GM23338 (cell line): ENCODE results near the gene RTEL1. TPM values are rescaled to one million over a fixed set of nuclear protein-coding genes. Genes with fewer than 3 reads are reported as not detected.

Experiments used
- ATAC-seq: fragments of 200-7000 bp; cut with Tn5 transposase; 3 replicates; pipeline ENCODE4 v1.9.1; 2020
- DNase-seq: peaks from one replicate; pipeline ENCODE4 v3.0.0-alpha.2; 2015; ENCODE audit warnings: low spot score
- H2AFZ ChIP-seq: fragments of 200-600 bp; sonication (generic); 2 replicates; pipeline ENCODE4 v1.8.0; 2016; ENCODE audit warnings: antibody characterized with exemption, mild to moderate bottlenecking, moderate library complexity
- H3F3A ChIP-seq: fragments of 200-600 bp; sonication (generic); replicated peaks from 2 replicates; pipeline ENCODE4 v1.8.0; 2017; ENCODE audit warnings: antibody characterized with exemption, mixed run types, low read depth
- H3K27ac ChIP-seq: fragments of 200-600 bp; sonication (generic); 2 replicates; pipeline ENCODE4 v1.6.1; 2016; ENCODE audit warnings: low read depth
- H3K27me3 ChIP-seq: fragments of 200-600 bp; sonication (generic); 2 replicates; pipeline ENCODE4 v1.8.0; 2016; ENCODE audit warnings: mild to moderate bottlenecking, mixed run types, moderate library complexity; ENCODE audit not compliant: insufficient read depth
- H3K36me3 ChIP-seq: fragments of 200-600 bp; sonication (generic); 2 replicates; pipeline ENCODE4 v1.8.0; 2016; ENCODE audit warnings: mild to moderate bottlenecking; ENCODE audit not compliant: insufficient read depth
- H3K4me1 ChIP-seq: fragments of 200-600 bp; sonication (generic); 2 replicates; pipeline ENCODE4 v1.8.0; 2016; ENCODE audit warnings: mild to moderate bottlenecking, moderate library complexity; ENCODE audit not compliant: insufficient read depth
- H3K4me2 ChIP-seq: fragments of 200-600 bp; sonication (generic); 2 replicates; pipeline ENCODE4 v1.7.1; 2017; ENCODE audit warnings: mixed run types
- H3K4me3 ChIP-seq: fragments of 200-600 bp; sonication (generic); 2 replicates; pipeline ENCODE4 v1.6.1; 2016; ENCODE audit warnings: mixed run types
- H3K79me2 ChIP-seq: fragments of 200-600 bp; sonication (generic); replicated peaks from 2 replicates; pipeline ENCODE4 v1.8.0; 2017; ENCODE audit warnings: mild to moderate bottlenecking; ENCODE audit not compliant: insufficient read depth
- H3K9me2 ChIP-seq: fragments of 200-600 bp; sonication (generic); 2 replicates; pipeline ENCODE4 v1.8.0; 2017; ENCODE audit not compliant: insufficient read depth
- H4K20me1 ChIP-seq: fragments of 200-600 bp; sonication (generic); replicated peaks from 2 replicates; pipeline ENCODE4 v1.8.0; 2017; ENCODE audit warnings: mild to moderate bottlenecking; ENCODE audit not compliant: insufficient read depth
- H3K27ac Mint-ChIP-seq: 2 replicates; pipeline ENCODE4 v1.8.0; 2020; ENCODE audit warnings: inconsistent platforms, mild to moderate bottlenecking, moderate library complexity, mixed read lengths
- H3K27me3 Mint-ChIP-seq: 3 replicates; pipeline ENCODE4 v1.8.0; 2022; ENCODE audit warnings: low read depth, mild to moderate bottlenecking, moderate library complexity, mixed read lengths, inconsistent platforms; ENCODE audit not compliant: insufficient read depth, poor library complexity
- H3K36me3 Mint-ChIP-seq: 3 replicates; pipeline ENCODE4 v1.8.0; 2021; ENCODE audit warnings: low read depth, mild to moderate bottlenecking, inconsistent platforms, moderate library complexity, mixed read lengths
- H3K4me1 Mint-ChIP-seq: 3 replicates; pipeline ENCODE4 v1.8.0; 2020; ENCODE audit warnings: mild to moderate bottlenecking, inconsistent platforms, mixed read lengths
- H3K4me3 Mint-ChIP-seq: 3 replicates; pipeline ENCODE4 v1.8.0; 2021; ENCODE audit warnings: moderate library complexity, mild to moderate bottlenecking, inconsistent platforms, mixed read lengths
- H3K9me3 Mint-ChIP-seq: 3 replicates; pipeline ENCODE4 v1.8.0; 2020; ENCODE audit warnings: moderate library complexity, mild to moderate bottlenecking, inconsistent platforms, mixed read lengths
- CREB1 ChIP-seq: fragments of 250-450 bp; sonication (Bioruptor Pico); IDR thresholded peaks from 2 replicates; pipeline ENCODE4 v1.5.0; 2020; ENCODE audit warnings: low read depth, mild to moderate bottlenecking, moderate library complexity
- ETS1 ChIP-seq: IDR thresholded peaks from 2 replicates; pipeline ENCODE4 v1.6.1; 2016; ENCODE audit warnings: antibody characterized with exemption
- EZH2 ChIP-seq: fragments of 200-600 bp; sonication (generic); IDR thresholded peaks from one replicate; pipeline ENCODE4 v1.8.0; 2017; ENCODE audit warnings: antibody characterized with exemption, mild to moderate bottlenecking, low read depth; ENCODE audit not compliant: unreplicated experiment
- EZH2phosphoT487 ChIP-seq: fragments of 200-600 bp; sonication (generic); IDR thresholded peaks from one replicate; pipeline ENCODE4 v1.8.1; 2018; ENCODE audit warnings: antibody characterized with exemption; ENCODE audit not compliant: unreplicated experiment
- POLR2AphosphoS5 ChIP-seq: IDR thresholded peaks from 2 replicates; pipeline ENCODE4 v1.6.1; 2016; ENCODE audit warnings: antibody characterized with exemption, low read depth
- STAT1 ChIP-seq: IDR thresholded peaks from one replicate; pipeline ENCODE4 v1.6.1; 2016; ENCODE audit warnings: antibody characterized with exemption; ENCODE audit not compliant: unreplicated experiment
- ZNF114 ChIP-seq: fragments of 250-450 bp; sonication (Bioruptor Pico); IDR thresholded peaks from 2 replicates; pipeline ENCODE4 v1.5.0; 2020; ENCODE audit warnings: mild to moderate bottlenecking, moderate library complexity
- ZNF331 ChIP-seq: fragments of 250-450 bp; sonication (Bioruptor Pico); IDR thresholded peaks from 2 replicates; pipeline ENCODE4 v1.5.0; 2020; ENCODE audit warnings: low read depth, mild to moderate bottlenecking, moderate library complexity
- long read RNA-seq: library from polyadenylated mRNA; unstranded; transcript quantifications from one replicate; pipeline ENCODE4 v2.0.0, GENCODE V29; 2020; ENCODE audit not compliant: unreplicated experiment
- polyA plus RNA-seq: library from polyadenylated mRNA; unstranded; fragments of >200 nt; fragmentation: Nextera tagmentation; extraction: Ambion mirVana; gene quantifications from 2 replicates; pipeline ENCODE4 v1.2.1, GENCODE V29; 2016
- total RNA-seq: library from RNA; depleted of rRNA; stranded (reverse); fragments of >200 nt; shearing (Covaris generic); gene quantifications from 2 replicates; pipeline ENCODE4 v1.2.3, GENCODE V29; 2014; rRNA removed
- TF ChIP-seq, protein P1 (sequence below), 2 experiments: fragments of 200-600 bp in 1 of 2; sonication (generic) in 1 of 2; conservative IDR thresholded peaks; 2 replicates each; pipeline versions ENCODE4 v1.5.1 to v1.6.1; 2016 to 2017; ENCODE audit warnings: antibody characterized with exemption in 2 of 2, low read depth in 2 of 2, mild to moderate bottlenecking in 2 of 2, moderate library complexity in 1 of 2
- TF ChIP-seq, protein P2 (sequence below): IDR thresholded peaks from one replicate; pipeline ENCODE4 v1.6.1; 2018; ENCODE audit warnings: antibody characterized with exemption; ENCODE audit not compliant: unreplicated experiment

The RTEL1 gene
- total RNA-seq (26.5 and 34.5 TPM in 2 replicates), polyA plus RNA-seq (13.5 and 14.2 TPM in 2 replicates)
- long read RNA-seq, partial matches to known transcripts = 1 of 2 reads
- long read RNA-seq, other reads (novel, unspliced or antisense) = 1 of 2 reads

GRCh38 chr20:63657937-63658748 lies at the start of gene RTEL1:
Gene RTEL1 (plus strand): TSS chr20:63658312. CDS start chr20:63659403, 1,091 bp downstream.
- Histone ChIP-seq H4K20me1 (no peaks in the 10 kb centered on the region; the same call in 1 of the 2 replicates), H3K9me2 (no peaks in the 10 kb centered on the region), H3K36me3 (no peaks in the 10 kb centered on the region), H3K79me2 (peaks cover 8% of the 10 kb centered on the region), H3K4me2 (peak within 1 kb of the TSS; percentile 95), H2AFZ (peak within 1 kb of the TSS; percentile 99), H3K4me1 (peaks cover 16% of the 10 kb centered on the region), H3K27me3 (no peaks in the 10 kb centered on the region), H3K4me3 (peak within 1 kb of the TSS; percentile 99), H3K27ac (peak within 1 kb of the TSS; percentile 80), H3F3A (peaks cover 4% of the 10 kb centered on the region; the same call in 1 of the 2 replicates)
- TF ChIP-seq, protein P1, sequence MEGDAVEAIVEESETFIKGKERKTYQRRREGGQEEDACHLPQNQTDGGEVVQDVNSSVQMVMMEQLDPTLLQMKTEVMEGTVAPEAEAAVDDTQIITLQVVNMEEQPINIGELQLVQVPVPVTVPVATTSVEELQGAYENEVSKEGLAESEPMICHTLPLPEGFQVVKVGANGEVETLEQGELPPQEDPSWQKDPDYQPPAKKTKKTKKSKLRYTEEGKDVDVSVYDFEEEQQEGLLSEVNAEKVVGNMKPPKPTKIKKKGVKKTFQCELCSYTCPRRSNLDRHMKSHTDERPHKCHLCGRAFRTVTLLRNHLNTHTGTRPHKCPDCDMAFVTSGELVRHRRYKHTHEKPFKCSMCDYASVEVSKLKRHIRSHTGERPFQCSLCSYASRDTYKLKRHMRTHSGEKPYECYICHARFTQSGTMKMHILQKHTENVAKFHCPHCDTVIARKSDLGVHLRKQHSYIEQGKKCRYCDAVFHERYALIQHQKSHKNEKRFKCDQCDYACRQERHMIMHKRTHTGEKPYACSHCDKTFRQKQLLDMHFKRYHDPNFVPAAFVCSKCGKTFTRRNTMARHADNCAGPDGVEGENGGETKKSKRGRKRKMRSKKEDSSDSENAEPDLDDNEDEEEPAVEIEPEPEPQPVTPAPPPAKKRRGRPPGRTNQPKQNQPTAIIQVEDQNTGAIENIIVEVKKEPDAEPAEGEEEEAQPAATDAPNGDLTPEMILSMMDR (conservative IDR thresholded peaks at IDR 0.05; ENCODE audit: low read depth in 2 of 2) = no peak
- TF ChIP-seq ZNF331 (CRISPR knock-in tag) (no peak), ZNF114 (CRISPR knock-in tag) (no peak), CREB1 (CRISPR knock-in tag) (peak; percentile 72), POLR2AphosphoS5 (peak; percentile 53), ETS1 (peak; percentile 87), EZH2phosphoT487 (no peak), STAT1 (no peak), EZH2 (no peak)
- TF ChIP-seq, protein P2, sequence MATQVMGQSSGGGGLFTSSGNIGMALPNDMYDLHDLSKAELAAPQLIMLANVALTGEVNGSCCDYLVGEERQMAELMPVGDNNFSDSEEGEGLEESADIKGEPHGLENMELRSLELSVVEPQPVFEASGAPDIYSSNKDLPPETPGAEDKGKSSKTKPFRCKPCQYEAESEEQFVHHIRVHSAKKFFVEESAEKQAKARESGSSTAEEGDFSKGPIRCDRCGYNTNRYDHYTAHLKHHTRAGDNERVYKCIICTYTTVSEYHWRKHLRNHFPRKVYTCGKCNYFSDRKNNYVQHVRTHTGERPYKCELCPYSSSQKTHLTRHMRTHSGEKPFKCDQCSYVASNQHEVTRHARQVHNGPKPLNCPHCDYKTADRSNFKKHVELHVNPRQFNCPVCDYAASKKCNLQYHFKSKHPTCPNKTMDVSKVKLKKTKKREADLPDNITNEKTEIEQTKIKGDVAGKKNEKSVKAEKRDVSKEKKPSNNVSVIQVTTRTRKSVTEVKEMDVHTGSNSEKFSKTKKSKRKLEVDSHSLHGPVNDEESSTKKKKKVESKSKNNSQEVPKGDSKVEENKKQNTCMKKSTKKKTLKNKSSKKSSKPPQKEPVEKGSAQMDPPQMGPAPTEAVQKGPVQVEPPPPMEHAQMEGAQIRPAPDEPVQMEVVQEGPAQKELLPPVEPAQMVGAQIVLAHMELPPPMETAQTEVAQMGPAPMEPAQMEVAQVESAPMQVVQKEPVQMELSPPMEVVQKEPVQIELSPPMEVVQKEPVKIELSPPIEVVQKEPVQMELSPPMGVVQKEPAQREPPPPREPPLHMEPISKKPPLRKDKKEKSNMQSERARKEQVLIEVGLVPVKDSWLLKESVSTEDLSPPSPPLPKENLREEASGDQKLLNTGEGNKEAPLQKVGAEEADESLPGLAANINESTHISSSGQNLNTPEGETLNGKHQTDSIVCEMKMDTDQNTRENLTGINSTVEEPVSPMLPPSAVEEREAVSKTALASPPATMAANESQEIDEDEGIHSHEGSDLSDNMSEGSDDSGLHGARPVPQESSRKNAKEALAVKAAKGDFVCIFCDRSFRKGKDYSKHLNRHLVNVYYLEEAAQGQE = no peak
- H3K27me3 Mint-ChIP-seq = peaks cover 10% of the 10 kb centered on the region
- H3K27ac Mint-ChIP-seq = peak within 1 kb of the TSS; percentile 98
- peaks cover 25% of the 10 kb centered on the region for H3K36me3 Mint-ChIP-seq
- ATAC-seq (peak; percentile 84), DNase-seq (peak; percentile 96)
- H3K9me3 Mint-ChIP-seq = no peaks in the 10 kb centered on the region
- peaks cover 32% of the 10 kb centered on the region for H3K4me1 Mint-ChIP-seq
- peak within 1 kb of the TSS; percentile 99 for H3K4me3 Mint-ChIP-seq
